GM23248 (cell line): Measurements from ENCODE around the gene FAM83D.

Experiments
- EZH2 ChIP-seq: fragments of 200-600 bp; sonication (generic); IDR thresholded peaks from 2 replicates; pipeline ENCODE4 v1.6.1; 2018; ENCODE audit warnings: antibody characterized with exemption, mild to moderate bottlenecking; ENCODE audit not compliant: insufficient read depth, poor library complexity, severe bottlenecking
- EZH2phosphoT487 ChIP-seq: fragments of 200-600 bp; sonication (generic); IDR thresholded peaks from 2 replicates; pipeline ENCODE4 v1.6.1; 2018; ENCODE audit warnings: antibody characterized with exemption, moderate library complexity, mild to moderate bottlenecking, low read depth; ENCODE audit not compliant: insufficient read depth

DNA sequence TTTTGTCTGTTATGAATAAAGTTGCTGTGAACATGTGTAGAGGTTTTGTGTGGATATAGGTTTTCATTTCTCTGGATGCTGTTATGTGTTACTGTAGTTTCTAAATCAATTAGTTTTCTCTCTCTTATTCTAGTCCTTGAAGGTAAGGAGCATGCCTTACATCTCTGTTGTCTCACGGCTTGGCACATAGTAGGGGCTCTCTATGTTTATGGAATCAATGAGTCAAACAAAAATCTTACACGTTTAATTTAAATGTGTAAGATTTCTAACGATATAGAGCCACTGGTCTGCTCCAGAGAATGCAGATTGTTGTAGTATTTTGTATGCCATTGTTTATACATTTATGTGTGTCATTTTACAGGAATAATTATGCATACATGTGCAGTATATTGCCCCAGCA is 20.6 kb downstream of the FAM83D start:
- TF ChIP-seq EZH2 = no peak
- no peak for TF ChIP-seq EZH2phosphoT487
